OCI-LY1 (cell line): ENCODE results near the gene DAND5.

Source experiments
- CTCF ChIP-seq: fragments of 200-600 bp; sonication (generic), shearing (Covaris generic); IDR thresholded peaks from 2 replicates; pipeline ENCODE4 v1.5.1; 2017; ENCODE audit warnings: mild to moderate bottlenecking, antibody characterized with exemption, low read length, moderate library complexity, mixed read lengths
- EZH2 ChIP-seq: fragments of 200-600 bp; sonication (generic), shearing (Covaris generic); IDR thresholded peaks from 2 replicates; pipeline ENCODE4 v1.8.0; 2017; ENCODE audit warnings: borderline replicate concordance, mixed run types, mild to moderate bottlenecking, antibody characterized with exemption, low read length, moderate library complexity, mixed read lengths

GRCh38 chr19:12987190-12987589, 17.8 kb downstream of the DAND5 start:
- no peak for TF ChIP-seq CTCF
- TF ChIP-seq EZH2 = no peak
